Upper lobe of left lung (tissue), 4 donors: ENCODE data around the gene CRB3.

Experiments
- POLR2A ChIP-seq, 4 donors: fragments of 450-650 bp; IDR thresholded peaks; one replicate each; pipeline ENCODE4 v1.5.1; 2016 to 2017; ENCODE audit warnings: antibody characterized with exemption in 4 of 4, mild to moderate bottlenecking in 2 of 4
- POLR2AphosphoS5 ChIP-seq, 2 donors: sonication (generic); formaldehyde crosslinking; IDR thresholded peaks; one replicate each; pipeline ENCODE4 v1.5.1; 2017; ENCODE audit warnings: antibody characterized with exemption in 2 of 2
- TF ChIP-seq, protein P1 (sequence below), 6 experiments: fragments of 450-650 bp in 4 of 6; fragments of 200-600 bp in 2 of 6; sonication (generic) in 2 of 6; IDR thresholded peaks; one replicate each; pipeline ENCODE4 v1.5.1; 2016 to 2019; ENCODE audit warnings: antibody characterized with exemption in 6 of 6

DNA sequence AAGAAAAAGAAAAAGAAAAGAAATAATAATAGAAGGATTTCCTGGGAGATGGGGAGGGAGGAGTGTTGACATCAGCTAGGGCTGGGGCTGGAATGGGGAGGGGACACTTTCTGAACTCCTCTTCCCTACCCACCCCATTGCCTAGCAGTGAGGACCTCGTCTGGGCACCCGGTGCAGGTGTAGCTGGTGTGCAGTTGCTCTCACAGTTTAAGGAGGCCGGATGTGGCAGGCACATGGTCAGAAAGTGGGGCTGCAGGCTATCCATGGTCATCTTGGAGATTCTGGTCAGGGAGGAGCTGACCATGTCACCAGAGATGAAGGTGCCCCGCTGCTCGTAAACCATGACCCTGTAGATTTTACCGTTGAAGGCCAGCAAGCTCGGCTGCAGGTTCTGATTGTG, 46.5 kb downstream of the CRB3 start:
- TF ChIP-seq, protein P1, sequence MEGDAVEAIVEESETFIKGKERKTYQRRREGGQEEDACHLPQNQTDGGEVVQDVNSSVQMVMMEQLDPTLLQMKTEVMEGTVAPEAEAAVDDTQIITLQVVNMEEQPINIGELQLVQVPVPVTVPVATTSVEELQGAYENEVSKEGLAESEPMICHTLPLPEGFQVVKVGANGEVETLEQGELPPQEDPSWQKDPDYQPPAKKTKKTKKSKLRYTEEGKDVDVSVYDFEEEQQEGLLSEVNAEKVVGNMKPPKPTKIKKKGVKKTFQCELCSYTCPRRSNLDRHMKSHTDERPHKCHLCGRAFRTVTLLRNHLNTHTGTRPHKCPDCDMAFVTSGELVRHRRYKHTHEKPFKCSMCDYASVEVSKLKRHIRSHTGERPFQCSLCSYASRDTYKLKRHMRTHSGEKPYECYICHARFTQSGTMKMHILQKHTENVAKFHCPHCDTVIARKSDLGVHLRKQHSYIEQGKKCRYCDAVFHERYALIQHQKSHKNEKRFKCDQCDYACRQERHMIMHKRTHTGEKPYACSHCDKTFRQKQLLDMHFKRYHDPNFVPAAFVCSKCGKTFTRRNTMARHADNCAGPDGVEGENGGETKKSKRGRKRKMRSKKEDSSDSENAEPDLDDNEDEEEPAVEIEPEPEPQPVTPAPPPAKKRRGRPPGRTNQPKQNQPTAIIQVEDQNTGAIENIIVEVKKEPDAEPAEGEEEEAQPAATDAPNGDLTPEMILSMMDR (IDR thresholded peaks at IDR 0.05), result no peak
- TF ChIP-seq POLR2AphosphoS5 (IDR thresholded peaks at IDR 0.05) (no peak), POLR2A (IDR thresholded peaks at IDR 0.05) (no peak)
